A549 treated with Mapracorat at 1 μM for 4 hours (cell line): ENCODE measurements around the gene FADS3. TPM values are rescaled to one million over a fixed set of nuclear protein-coding genes. Genes with fewer than 3 reads are reported as not detected.

Source experiments
- total RNA-seq: library from RNA; stranded (reverse); fragments of 200-300 nt; extraction: Qiagen RNA extraction; gene quantifications from 5 replicates; pipeline ENCODE4 v1.2.3, GENCODE V29; 2022

Gene FADS3, protein sequence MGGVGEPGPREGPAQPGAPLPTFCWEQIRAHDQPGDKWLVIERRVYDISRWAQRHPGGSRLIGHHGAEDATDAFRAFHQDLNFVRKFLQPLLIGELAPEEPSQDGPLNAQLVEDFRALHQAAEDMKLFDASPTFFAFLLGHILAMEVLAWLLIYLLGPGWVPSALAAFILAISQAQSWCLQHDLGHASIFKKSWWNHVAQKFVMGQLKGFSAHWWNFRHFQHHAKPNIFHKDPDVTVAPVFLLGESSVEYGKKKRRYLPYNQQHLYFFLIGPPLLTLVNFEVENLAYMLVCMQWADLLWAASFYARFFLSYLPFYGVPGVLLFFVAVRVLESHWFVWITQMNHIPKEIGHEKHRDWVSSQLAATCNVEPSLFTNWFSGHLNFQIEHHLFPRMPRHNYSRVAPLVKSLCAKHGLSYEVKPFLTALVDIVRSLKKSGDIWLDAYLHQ
- total RNA-seq: 61.4 to 86.5 TPM (median 79.0 TPM) in 5 replicates

DNA sequence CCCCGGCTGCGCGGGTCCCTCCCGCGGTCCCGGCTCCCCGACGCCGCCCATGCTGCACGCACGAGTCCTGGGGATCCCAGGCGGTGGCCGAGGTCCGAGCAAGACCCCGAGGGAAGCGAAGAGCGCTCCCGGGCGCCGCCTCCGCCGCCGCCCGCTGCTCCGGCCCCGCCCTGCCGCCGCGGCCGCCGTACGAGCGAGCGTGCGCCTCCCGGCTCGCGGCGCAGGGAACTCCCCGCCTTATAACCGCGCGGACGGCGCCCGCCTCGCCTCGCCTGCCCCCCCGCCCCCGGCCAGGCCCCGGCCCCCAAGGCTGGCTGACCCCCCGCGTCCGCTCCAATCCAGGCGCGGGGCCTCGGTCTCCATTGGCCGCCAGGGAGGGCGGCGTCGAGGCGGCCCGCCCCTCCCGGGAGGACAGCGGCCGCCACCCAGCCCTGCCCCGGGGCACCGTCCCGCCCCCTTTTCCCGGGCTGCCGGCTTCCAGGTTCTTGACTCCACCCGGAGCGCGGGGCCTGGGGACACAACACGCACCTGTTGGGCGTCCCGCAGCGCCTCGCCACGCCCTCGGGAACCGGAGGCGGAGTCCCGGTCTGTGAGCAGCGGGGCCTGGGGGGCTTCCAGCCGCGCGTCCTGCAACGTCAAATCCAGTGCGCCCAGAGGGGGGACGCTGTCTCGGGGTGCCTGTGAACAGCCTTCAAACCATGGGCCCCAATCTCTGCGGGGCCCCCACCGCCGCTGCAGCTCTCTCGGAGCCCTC is at the start of gene FADS3:
Gene FADS3 (minus strand): TSS at position 215 of the 754 bp plus-strand sequence. CDS start 164 bp downstream, at position 51.

DNA sequence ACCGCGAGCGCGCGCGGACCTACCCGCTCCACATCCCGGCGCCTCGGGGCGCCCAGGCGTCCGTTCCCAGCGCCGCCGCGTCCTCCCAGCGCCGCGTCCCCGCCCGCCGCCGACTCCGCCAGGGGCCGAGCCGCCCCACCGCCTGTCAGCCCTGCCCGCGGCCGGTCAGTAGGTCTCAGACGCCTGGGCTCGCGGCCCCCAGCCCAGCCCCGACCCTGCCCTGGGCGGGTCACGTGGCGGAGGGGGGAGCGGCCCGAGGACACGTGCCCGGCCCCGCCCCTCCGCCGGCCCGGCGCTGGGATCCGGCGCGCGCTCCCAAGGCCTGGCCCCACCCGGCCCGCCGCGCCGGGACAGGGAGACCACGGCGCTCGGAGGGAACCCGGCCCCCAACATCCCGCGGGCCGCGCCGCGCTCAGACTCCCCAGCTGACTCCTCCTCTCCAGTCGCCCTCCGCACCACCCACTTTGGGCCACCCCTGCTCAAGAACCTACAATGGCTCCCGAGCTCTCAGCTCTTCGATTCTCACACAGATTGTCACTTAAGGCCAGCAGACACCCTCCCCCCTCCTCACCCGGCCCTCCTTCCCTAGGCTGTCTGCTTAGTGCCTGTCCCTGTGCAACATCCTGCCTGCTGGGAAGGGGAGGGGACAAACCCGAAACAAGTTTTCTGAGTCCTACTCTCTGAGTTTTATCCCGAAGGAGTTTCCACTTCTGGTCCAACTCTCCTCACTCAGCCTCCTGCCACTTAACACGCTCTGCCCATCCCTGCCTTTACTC is 26.2 kb upstream of the FADS3 start, which contains the start of gene RAB3IL1:
Gene RAB3IL1 (minus strand): TSS at position 233 of the 776 bp plus-strand sequence. CDS start 199 bp downstream, at position 34.

DNA sequence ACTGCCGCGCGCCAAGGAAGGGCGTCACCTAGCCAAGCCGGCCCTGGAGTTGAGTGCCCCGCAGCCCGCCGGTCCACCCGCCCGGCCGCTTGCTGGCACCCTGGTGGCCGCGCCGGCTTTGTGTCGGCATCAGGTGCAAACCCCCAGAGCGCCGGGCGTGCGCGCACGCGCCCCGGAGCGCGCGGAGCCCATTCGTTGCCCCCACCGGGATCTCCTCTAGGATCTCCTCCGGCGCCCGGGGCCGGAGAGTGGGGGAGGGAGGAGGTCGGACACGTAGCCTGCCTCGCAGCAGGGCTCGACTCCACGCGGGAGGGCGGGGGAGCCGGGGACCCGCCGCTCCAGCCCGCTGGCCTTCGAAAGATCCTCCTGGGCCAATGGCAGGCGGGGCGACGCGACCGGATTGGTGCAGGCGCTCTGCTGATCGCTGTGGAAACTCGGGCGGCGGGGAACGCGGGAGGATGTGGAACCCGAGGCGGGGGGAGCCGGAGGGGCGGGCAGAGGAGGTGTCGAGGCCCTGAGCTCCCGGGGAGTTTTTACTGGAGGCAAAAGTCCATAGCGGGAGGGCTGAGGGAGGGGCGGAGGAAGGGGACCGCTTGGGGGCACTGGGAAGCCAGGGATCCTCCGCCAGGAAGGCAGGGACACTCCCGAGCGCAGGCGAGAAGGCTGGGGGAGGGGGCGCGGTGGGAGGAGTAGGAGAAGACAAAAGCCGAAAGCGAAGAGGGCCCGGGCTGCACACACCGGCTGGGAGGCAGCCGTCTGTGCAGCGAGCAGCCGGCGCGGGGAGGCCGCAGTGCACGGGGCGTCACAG is 63.6 kb downstream of the FADS3 start, which contains the start of gene FADS2:
Gene FADS2 (plus strand): TSS at position 730 of the 808 bp plus-strand sequence. CDS start 91 bp downstream, outside the sequence.

Other genes starting within 250 kb of the FADS3 start
- gene DAGLA, start 211.2 kb downstream of the FADS3 start, total RNA-seq: 3.8 to 7.1 TPM (median 6.5 TPM) in 5 replicates
- gene MYRF, start 138.9 kb downstream of the FADS3 start, total RNA-seq: 14.2 to 21.4 TPM (median 18.9 TPM) in 5 replicates
- gene TMEM258, start 98.9 kb downstream of the FADS3 start, total RNA-seq: 214 to 277 TPM (median 234 TPM) in 5 replicates
- gene FEN1, start 98.6 kb downstream of the FADS3 start, total RNA-seq: 90.3 to 108 TPM (median 97.7 TPM) in 5 replicates
- gene FADS1, start 74.5 kb downstream of the FADS3 start, total RNA-seq: 162 to 234 TPM (median 202 TPM) in 5 replicates
- 327 to 428 TPM (median 371 TPM) in 5 replicates for gene FADS2, start 63.2 kb downstream of the FADS3 start, total RNA-seq
- gene RAB3IL1, start 26.0 kb upstream of the FADS3 start, total RNA-seq: 16.0 to 23.0 TPM (median 19.1 TPM) in 5 replicates
- gene BEST1, start 58.8 kb upstream of the FADS3 start, total RNA-seq: 1.9 to 3.9 TPM (median 2.6 TPM) in 5 replicates
- gene FTH1, start 76.1 kb upstream of the FADS3 start, total RNA-seq: 12,014 to 20,729 TPM (median 18,049 TPM) in 5 replicates
- gene INCENP, start 232.5 kb upstream of the FADS3 start, total RNA-seq: 43.9 to 57.8 TPM (median 51.8 TPM) in 5 replicates